Ishikawa (cell line): ENCODE results near the gene DLEC1.

Source experiments
- CEBPB ChIP-seq: IDR thresholded peaks from 2 replicates; pipeline ENCODE4 v1.6.1; 2012
- CREB1 ChIP-seq: IDR thresholded peaks from 2 replicates; pipeline ENCODE4 v1.6.1; 2012; ENCODE audit warnings: low read depth
- EGR1 ChIP-seq: IDR thresholded peaks from 2 replicates; pipeline ENCODE4 v1.6.1; 2012
- EP300 ChIP-seq: IDR thresholded peaks from 2 replicates; pipeline ENCODE4 v1.6.1; 2012; ENCODE audit warnings: borderline replicate concordance
- FOXM1 ChIP-seq: IDR thresholded peaks from 2 replicates; pipeline ENCODE4 v1.6.1; 2012; ENCODE audit warnings: low read depth, borderline replicate concordance
- MAX ChIP-seq: IDR thresholded peaks from 2 replicates; pipeline ENCODE4 v1.6.1; 2012
- NFIC ChIP-seq: IDR thresholded peaks from 2 replicates; pipeline ENCODE4 v1.6.1; 2012
- RAD21 ChIP-seq: IDR thresholded peaks from 2 replicates; pipeline ENCODE4 v1.6.1; 2012; ENCODE audit warnings: low read depth
- REST ChIP-seq: IDR thresholded peaks from 2 replicates; pipeline ENCODE4 v1.6.1; 2012; ENCODE audit warnings: low read depth, mild to moderate bottlenecking
- TAF1 ChIP-seq: IDR thresholded peaks from 2 replicates; pipeline ENCODE4 v1.6.1; 2012; ENCODE audit warnings: low read depth, mild to moderate bottlenecking
- TCF12 ChIP-seq: IDR thresholded peaks from 2 replicates; pipeline ENCODE4 v1.6.1; 2012; ENCODE audit warnings: low read depth
- TEAD4 ChIP-seq: IDR thresholded peaks from 2 replicates; pipeline ENCODE4 v1.6.1; 2012
- USF1 ChIP-seq: IDR thresholded peaks from 2 replicates; pipeline ENCODE4 v1.6.1; 2012
- YY1 ChIP-seq: IDR thresholded peaks from 2 replicates; pipeline ENCODE4 v1.6.1; 2012; ENCODE audit warnings: low read depth
- ZBTB7A ChIP-seq: IDR thresholded peaks from 2 replicates; pipeline ENCODE4 v1.6.1; 2012; ENCODE audit warnings: low read depth

Gene DLEC1

GRCh38 chr3:38054499-38055001, 15.5 kb downstream of the DLEC1 start:
- no peak for TF ChIP-seq TAF1
- TF ChIP-seq REST: no peak
- no peak for TF ChIP-seq USF1
- no peak for TF ChIP-seq EGR1

- TF ChIP-seq MAX (no peak), YY1 (no peak), NFIC (no peak), ZBTB7A (no peak), USF1 (peak; percentile 88), REST (no peak), FOXM1 (no peak)
Observed at GRCh38 chr3:38059148-38059547, 20.1 kb downstream of the DLEC1 start.

GRCh38 chr3:38059591-38059990, 20.6 kb downstream of the DLEC1 start:
- TF ChIP-seq TCF12 (no peak), REST (no peak), TEAD4 (no peak), EP300 (no peak), TAF1 (no peak), RAD21 (no peak), CREB1 (no peak), USF1 (no peak), MAX (no peak), FOXM1 (no peak), NFIC (no peak), CEBPB (no peak), YY1 (no peak), EGR1 (no peak), ZBTB7A (no peak)

GRCh38 chr3:38062809-38063208, 23.8 kb downstream of the DLEC1 start:
- TF ChIP-seq NFIC: no peak
- TF ChIP-seq ZBTB7A: no peak
- no peak for TF ChIP-seq TAF1
- TF ChIP-seq EGR1: no peak
